Gastrocnemius medialis (tissue), 4 donors: ENCODE data around the gene SEPTIN12. TPM values are rescaled to one million over a fixed set of nuclear protein-coding genes. Genes with fewer than 3 reads are reported as not detected.

ENCODE experiments used
- ATAC-seq, 2 donors: fragments of 150-250 bp; one replicate each; pipeline ENCODE4 v1.9.1; 2016
- DNase-seq, 2 donors: peaks; one replicate each; pipeline ENCODE4 v3.0.0-alpha.2; 2019
- H3K27ac ChIP-seq, 4 donors: fragments of 200-600 bp; sonication (generic); 1 replicate in 1 of 4; 2 replicates in 3 of 4; pipeline ENCODE4 v1.5.1; 2016 to 2018; ENCODE audit warnings: mild to moderate bottlenecking in 2 of 4, moderate library complexity in 1 of 4
- H3K27me3 ChIP-seq, 3 donors: fragments of 200-600 bp; sonication (generic) in 2 of 3; 1 replicate in 1 of 3; 2 replicates in 2 of 3; pipeline versions ENCODE4 v1.5.1 to v1.6.0; 2016 to 2019; ENCODE audit warnings: mild to moderate bottlenecking in 1 of 3, moderate library complexity in 1 of 3
- H3K36me3 ChIP-seq, 2 donors: fragments of 200-600 bp; sonication (generic) in 1 of 2; one replicate each; pipeline ENCODE4 v1.5.1; 2017 to 2018
- H3K4me1 ChIP-seq, 2 donors: fragments of 200-600 bp; sonication (generic) in 1 of 2; one replicate each; pipeline ENCODE4 v1.5.1; 2016 to 2017; ENCODE audit warnings: mild to moderate bottlenecking in 2 of 2
- H3K4me3 ChIP-seq, 4 donors: fragments of 200-600 bp; sonication (generic) in 3 of 4; 1 replicate in 1 of 4; 2 replicates in 3 of 4; pipeline ENCODE4 v1.5.1; 2016 to 2019; ENCODE audit warnings: mild to moderate bottlenecking in 2 of 4
- H3K9me3 ChIP-seq, 3 donors: fragments of 200-600 bp; sonication (generic) in 2 of 3; 1 replicate in 1 of 3; 2 replicates in 2 of 3; pipeline ENCODE4 v1.5.1; 2016 to 2019
- POLR2A ChIP-seq, 2 donors: fragments of 450-650 bp; IDR thresholded peaks; one replicate each; pipeline ENCODE4 v1.6.1; 2017; ENCODE audit warnings: antibody characterized with exemption in 2 of 2, mild to moderate bottlenecking in 2 of 2, moderate library complexity in 2 of 2
- in situ Hi-C, 4 donors: fragments of 200-750 bp; cut with MboI; loops; one replicate each; pipeline versions ENCODE4 v1.15.0 to v1.8.0; 2017; ENCODE audit warnings: low sequenced_read_pairs in 4 of 4
- intact Hi-C: fragments of 100-400 bp; cut with DNase I; formaldehyde crosslinking; loops from one replicate; pipeline ENCODE4 v1.15.1; 2023; ENCODE audit warnings: low total_unique reads
- total RNA-seq, 4 donors: library from RNA; depleted of rRNA; stranded (reverse); fragments of >200 nt; gene quantifications; one replicate each; pipeline versions ENCODE4 v1.1.0 to v1.2.3, GENCODE V29; 2016
- TF ChIP-seq, protein P1 (sequence below), 5 experiments: fragments of 450-650 bp in 3 of 5; fragments of 200-600 bp in 2 of 5; sonication (generic) in 2 of 5; IDR thresholded peaks in 4 of 5; conservative IDR thresholded peaks in 1 of 5; 1 replicate in 4 of 5; 2 replicates in 1 of 5; pipeline ENCODE4 v1.5.1; 2016 to 2019; ENCODE audit warnings: antibody characterized with exemption in 5 of 5, mild to moderate bottlenecking in 3 of 5, moderate library complexity in 3 of 5

Gene SEPTIN12
- total RNA-seq, 4 donors from 2014 or later: not detected

DNA sequence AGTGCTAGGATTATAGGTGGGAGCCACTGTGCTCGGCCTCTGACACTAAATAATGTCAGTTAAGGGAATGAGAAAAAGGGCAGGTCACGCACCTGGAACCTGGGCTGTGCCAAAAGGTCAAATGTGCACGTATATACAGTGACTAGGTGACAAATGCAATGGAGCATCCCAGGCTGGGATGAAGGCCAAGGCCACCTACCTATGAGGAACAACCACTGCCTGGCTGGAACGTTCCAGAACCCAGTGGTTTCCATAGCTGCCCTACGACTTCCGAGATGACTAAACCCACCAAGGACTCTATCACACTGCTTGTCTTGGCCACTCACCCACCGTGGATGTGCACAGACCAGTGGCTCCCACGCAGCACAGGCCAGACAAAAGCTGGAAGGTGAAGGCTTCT, 37.2 kb downstream of the SEPTIN12 start:
- in situ Hi-C loops (no loop called here), intact Hi-C loops (no loop called here)
- H3K27ac ChIP-seq: no peak overlapping the region
- no peak for DNase-seq
- no peaks in the 10 kb centered on the region for H3K9me3 ChIP-seq
- no peaks in the 10 kb centered on the region for H3K27me3 ChIP-seq
- H3K36me3 ChIP-seq: peaks cover 8 to 51% of the 10 kb centered on the region in 2 donors
- H3K4me3 ChIP-seq: no peak overlapping the region
- no peak for ATAC-seq
- H3K4me1 ChIP-seq: peaks cover 0 to 3% of the 10 kb centered on the region in 2 donors
- TF ChIP-seq, protein P1, sequence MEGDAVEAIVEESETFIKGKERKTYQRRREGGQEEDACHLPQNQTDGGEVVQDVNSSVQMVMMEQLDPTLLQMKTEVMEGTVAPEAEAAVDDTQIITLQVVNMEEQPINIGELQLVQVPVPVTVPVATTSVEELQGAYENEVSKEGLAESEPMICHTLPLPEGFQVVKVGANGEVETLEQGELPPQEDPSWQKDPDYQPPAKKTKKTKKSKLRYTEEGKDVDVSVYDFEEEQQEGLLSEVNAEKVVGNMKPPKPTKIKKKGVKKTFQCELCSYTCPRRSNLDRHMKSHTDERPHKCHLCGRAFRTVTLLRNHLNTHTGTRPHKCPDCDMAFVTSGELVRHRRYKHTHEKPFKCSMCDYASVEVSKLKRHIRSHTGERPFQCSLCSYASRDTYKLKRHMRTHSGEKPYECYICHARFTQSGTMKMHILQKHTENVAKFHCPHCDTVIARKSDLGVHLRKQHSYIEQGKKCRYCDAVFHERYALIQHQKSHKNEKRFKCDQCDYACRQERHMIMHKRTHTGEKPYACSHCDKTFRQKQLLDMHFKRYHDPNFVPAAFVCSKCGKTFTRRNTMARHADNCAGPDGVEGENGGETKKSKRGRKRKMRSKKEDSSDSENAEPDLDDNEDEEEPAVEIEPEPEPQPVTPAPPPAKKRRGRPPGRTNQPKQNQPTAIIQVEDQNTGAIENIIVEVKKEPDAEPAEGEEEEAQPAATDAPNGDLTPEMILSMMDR (IDR thresholded peaks at IDR 0.05 in 4 of 5, conservative IDR thresholded peaks at IDR 0.05 in 1 of 5): no peak
- TF ChIP-seq POLR2A (IDR thresholded peaks at IDR 0.05): no peak

DNA sequence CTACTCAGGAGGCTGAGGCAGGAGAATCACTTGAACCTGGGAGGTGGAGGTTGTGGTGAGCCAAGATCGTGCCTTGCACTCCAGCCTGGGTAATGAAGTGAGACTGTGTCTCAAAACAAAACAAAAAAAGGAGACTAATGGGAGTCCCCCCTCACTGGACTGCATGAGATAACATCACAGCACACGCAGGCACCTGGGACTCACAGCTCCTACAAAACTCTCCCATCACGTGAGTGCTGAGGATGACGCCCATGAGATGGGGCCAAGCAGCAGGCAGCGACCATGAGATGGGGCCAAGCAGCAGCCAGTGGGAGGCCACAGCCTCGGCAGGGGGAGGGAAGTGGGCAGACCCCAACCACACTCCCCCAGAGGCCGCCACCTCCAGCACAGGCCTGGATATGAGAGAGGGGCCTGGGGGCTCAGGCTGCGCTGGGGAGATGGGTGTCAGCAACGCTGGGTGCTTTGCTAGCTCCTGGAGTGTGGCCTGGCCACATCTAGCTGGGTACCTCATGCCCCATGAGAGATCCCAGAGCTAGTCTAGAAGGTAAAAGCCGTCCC, 38.4 kb downstream of the SEPTIN12 start:
- peaks cover 0 to 3% of the 10 kb centered on the region in 2 donors for H3K4me1 ChIP-seq
- H3K27ac ChIP-seq: no peak overlapping the region
- no peak overlapping the region for H3K4me3 ChIP-seq
- no peaks in the 10 kb centered on the region for H3K9me3 ChIP-seq
- no peak for TF ChIP-seq POLR2A (IDR thresholded peaks at IDR 0.05)
- TF ChIP-seq, protein P1 (IDR thresholded peaks at IDR 0.05 in 4 of 5, conservative IDR thresholded peaks at IDR 0.05 in 1 of 5): no peak
- intact Hi-C loops (no loop called here), in situ Hi-C loops (no loop called here)
- peaks cover 7 to 40% of the 10 kb centered on the region in 2 donors for H3K36me3 ChIP-seq
- no peaks in the 10 kb centered on the region for H3K27me3 ChIP-seq
- DNase-seq (no peak), ATAC-seq (no peak)

DNA sequence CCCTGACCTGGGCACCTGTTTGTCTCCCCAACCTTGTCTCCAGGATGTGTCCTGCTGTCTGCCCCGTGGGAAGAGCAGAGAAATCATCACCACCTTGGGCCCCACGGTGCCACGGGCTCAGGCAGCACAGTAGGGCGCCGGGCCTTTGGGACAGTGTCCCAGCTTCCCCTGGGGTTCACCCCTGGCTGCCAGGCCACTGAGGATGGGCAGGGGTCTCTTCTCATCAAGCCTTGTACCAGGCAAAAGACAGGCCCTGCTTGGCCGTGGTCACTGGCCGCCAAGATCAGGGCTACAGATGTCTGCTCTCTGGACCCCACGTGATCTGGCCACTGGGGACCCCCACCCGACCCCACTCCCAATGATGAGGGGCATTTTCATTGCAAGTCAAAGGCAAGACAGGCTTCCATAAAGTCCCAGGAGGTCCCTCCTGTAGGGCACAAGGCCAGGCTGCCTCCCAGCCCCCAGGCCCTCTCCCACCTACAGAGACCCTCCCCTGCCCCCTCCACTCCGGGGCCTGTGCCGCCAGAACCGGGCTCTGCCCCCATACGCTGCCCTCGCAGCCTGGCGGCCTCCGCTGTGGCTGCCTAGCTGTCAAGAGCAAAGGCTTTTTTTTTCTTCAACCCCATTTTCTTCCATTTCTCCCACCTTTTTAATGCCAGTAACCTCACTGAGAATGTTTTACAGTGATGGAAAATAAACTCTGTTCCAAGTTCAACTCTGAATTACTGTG, 39.3 kb downstream of the SEPTIN12 start:
- ATAC-seq (no peak), DNase-seq (no peak)
- Histone ChIP-seq H3K27me3 (no peaks in the 10 kb centered on the region), H3K27ac (no peak overlapping the region), H3K9me3 (no peaks in the 10 kb centered on the region), H3K4me3 (no peak overlapping the region), H3K4me1 (peaks cover 0 to 3% of the 10 kb centered on the region in 2 donors), H3K36me3 (peaks cover 4 to 31% of the 10 kb centered on the region in 2 donors)
- in situ Hi-C loops (no loop called here), intact Hi-C loops (no loop called here)
- TF ChIP-seq, protein P1 (IDR thresholded peaks at IDR 0.05 in 4 of 5, conservative IDR thresholded peaks at IDR 0.05 in 1 of 5): no peak
- no peak for TF ChIP-seq POLR2A (IDR thresholded peaks at IDR 0.05)

DNA sequence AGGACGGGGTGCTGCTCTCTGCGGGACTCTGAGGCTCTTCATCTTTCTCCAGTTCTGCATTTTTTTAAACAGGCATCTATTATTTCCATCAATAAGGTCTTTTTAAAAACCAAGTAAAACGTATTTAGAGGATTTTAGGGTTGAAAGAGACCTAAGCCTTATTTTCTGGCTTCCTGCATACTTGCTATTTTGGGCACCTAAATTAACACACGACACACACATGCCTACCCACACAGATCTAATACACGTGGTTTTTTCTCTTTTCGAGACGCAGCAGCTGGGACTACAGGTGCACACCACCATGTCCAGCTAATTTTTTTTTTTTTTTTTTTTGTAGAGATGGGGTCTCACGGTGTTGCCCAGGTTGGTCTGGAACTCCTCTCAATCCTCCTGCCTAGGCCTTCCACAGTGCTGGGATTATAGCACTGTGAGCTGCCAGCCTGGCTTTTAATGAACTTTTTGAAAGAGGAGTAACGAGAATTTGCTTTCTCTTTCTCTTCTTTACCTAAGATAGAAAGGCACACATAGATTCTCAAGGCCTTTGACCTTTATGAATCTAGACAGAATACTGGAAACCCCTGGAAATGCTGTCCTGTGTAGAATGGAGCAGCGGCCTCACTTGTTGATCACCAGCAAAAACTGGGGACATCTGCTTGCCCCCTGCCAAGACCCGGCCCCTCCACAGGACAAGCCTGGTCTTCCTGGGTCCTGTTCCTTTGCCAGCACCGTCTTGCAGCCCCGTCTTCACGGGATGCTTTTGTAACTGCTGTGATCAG, 40.1 kb downstream of the SEPTIN12 start:
- Histone ChIP-seq H3K4me3 (no peak overlapping the region), H3K9me3 (no peaks in the 10 kb centered on the region), H3K27ac (no peak overlapping the region), H3K27me3 (peaks cover 0 to 3% (median 0%) of the 10 kb centered on the region in 3 donors), H3K36me3 (peaks cover 4 to 23% of the 10 kb centered on the region in 2 donors), H3K4me1 (peaks cover 0 to 3% of the 10 kb centered on the region in 2 donors)
- DNase-seq (no peak), ATAC-seq (no peak)
- in situ Hi-C loops (no loop called here), intact Hi-C loops (no loop called here)
- TF ChIP-seq, protein P1 (IDR thresholded peaks at IDR 0.05 in 4 of 5, conservative IDR thresholded peaks at IDR 0.05 in 1 of 5): no peak
- no peak for TF ChIP-seq POLR2A (IDR thresholded peaks at IDR 0.05)
